Measurements from ENCODE around the gene PACS2.

Gene PACS2

DNA sequence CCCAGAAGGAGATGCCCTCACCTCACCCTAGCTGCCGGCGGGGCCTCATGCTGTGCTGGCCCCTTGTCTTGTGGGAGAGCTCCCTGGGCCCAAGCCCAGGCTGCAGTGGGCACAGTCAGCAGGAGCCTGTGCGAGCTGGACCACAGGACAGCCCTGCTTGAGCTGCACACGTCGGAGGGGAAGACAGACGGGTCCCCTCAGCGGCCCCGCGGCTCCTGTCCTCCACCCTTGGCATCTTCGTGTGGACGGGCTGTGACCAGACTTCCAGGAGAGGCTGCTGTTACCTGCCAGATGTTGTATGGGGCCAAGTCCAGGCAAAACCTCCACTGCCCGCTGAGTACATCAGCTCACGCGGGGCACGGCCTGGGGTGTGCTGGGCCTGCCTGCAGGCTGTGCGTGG, 74.4 kb downstream of the PACS2 start:
- no peak for DNase-seq

DNA sequence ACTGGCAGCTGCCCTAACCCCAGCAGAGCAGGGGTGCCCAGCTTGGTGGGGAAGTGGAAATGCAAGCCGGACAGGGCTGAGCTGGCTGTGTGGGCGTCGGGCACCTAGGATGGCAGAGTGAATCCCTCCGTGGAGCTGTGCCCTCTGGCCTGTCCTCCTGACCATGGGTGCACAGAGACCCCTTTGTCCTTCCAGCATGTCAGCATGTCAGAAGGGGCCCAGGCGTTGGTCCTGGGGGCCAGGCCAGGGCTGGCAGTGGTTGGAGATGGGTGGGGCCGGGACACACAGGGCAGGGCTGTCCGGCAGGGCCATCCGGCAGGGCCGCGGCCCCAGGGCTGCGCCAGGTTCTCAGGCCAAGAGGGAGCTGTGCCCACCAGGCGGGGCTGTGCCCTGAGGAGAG, 75.0 kb downstream of the PACS2 start:
- DNase-seq = no peak

DNA sequence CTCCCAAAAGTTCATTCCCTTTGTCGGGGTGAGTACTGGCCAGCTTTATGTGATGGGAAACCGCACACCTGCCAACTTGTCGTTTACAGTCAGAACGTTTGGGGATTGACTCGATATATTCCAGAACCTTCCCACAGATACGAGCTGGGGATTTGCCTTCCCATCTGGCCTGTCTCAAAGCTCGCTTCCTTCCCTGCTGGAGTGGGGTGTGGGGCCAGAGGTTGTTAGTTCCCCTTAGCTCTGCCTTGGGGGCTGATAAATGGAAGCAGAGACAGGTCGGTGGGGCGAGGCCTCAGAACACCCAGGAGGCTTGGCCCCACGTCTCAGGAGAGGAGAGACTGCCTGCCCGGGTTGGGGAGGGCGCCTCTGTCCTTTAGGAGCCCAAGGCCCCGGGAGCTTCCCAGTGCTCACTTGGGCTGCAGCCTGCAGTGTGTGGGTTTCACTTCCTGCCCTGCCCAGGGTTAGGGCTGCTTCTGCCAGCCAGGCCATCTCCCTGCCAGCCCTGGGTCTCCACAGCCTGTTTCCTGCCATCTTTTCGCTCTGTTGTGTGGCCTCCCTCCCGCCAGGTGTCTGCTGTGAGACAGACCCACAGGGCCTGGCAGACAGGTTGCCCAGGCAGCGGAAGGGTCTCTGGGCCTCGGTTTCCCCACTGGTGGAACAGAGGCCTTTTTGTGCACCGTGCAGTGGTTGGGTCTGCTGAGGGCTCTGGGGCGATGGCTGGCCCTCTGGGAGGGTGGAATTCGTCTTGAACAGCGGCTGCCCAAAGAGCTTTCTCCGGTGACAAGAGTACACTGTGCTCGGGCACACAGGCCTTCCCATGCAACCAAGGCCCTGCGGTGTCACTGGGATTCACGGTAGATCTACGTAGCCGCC, 75.7 kb downstream of the PACS2 start:
- peak in 1 of 2 donors; percentile 26 for DNase-seq

DNA sequence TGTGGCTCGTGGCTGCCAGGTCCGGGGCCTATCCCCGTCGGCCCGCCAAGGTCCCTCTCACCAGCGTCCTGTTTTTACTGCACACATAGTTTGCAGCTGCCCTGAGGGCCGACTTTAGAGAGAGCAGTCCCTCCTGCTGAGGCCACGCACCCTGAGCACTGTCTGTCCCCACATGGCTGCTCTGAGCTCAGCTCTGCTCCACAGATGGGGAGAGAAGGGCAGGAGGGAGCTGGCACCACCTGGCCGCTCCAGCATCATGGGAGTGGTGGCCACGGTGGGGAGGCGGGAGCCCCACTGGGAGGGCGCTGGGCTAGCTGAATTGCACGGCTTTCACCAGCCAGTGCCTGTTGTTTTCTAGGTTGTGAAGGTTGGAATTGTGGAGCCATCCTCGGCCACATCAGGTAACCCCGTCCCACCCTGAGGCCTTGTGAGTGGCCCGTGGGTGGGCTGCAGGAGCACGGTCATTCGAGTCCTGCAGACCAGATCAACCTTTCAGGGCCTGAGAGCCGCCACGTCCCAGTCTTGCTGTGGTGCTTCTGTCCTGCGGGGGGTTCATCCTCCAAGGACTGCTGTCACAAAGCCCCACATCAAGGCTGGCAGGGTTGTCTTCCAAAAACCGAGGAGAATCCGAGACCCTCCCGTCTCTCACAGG, 76.4 kb downstream of the PACS2 start:
- DNase-seq = no peak

DNA sequence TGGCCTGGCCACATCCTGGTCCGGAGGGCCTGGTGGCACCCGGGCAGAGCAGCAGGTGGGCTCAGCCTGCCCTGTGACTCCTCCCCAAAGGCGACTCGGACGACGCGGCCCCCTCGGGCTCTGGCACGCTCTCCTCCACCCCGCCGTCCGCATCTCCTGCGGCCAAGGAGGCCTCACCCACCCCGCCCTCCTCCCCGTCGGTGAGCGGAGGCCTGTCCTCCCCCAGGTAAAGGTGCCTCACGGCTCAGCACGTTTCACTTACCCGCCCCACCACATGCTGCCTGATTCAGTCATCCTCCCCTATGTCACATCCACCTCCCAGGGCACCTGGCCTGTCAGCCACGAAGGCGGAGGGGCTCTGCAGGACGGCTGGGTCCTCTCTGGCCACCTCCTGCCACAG, 77.0 kb downstream of the PACS2 start:
- no peak for DNase-seq

DNA sequence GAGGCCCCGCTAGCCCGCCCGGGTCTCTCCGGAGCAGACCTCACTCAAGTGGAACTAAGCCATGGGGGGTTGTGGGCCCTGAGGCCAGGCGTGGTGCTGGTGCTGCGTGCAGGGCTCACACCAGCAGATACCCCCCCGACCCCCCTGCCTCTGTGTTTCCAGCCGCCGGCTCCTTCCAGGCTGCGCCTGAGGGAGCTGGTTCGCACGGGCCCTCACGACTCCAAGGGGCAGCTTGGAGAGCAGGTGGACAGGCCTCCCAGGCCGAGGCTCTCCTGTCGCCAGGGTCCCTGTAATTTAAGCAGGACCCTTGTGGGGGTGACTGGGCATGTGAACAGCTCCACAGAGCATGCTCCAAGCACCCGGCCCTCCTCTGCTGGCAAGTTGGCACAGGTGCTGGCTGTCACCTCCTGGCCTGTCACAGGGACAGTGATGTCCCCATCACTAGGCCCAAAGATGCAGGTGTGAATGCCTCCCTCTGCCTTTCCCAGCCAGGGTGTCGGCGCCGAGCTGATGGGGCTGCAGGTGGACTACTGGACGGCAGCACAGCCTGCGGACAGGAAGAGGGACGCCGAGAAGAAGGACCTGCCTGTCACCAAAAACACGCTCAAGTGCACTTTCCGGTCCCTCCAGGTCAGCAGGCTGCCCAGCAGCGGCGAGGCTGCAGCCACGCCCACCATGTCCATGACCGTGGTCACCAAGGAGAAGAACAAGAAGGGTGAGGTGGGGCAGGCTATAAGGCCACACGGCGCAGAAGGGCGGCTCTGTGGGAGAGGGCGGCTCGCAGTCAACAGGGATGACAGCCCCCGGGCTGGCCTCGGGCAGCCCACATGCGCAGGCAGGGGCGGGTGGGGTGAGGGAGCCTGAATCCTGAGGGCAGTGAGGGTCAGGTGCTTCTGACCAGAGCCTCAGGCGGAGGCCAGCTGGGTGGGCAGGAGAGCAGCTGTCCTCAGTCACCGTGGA, 77.9 kb downstream of the PACS2 start:
- DNase-seq = no peak

DNA sequence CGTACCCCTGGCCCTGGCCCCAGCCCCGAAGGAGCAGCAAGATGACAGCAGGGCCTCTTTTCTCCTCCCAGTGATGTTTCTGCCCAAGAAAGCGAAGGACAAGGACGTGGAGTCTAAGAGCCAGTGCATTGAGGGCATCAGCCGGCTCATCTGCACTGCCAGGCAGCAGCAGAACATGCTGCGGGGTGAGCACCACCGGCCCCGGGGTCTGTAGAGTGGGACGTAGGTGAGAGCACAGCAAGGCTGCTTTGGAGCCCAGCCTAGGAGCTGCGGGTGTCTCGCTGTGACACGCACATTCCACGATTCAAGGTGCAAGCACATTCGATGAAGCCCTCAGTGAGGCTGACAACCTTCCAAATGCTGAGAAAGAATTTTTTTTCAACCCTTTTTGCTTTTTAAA, 78.6 kb downstream of the PACS2 start:
- DNase-seq = no peak

DNA sequence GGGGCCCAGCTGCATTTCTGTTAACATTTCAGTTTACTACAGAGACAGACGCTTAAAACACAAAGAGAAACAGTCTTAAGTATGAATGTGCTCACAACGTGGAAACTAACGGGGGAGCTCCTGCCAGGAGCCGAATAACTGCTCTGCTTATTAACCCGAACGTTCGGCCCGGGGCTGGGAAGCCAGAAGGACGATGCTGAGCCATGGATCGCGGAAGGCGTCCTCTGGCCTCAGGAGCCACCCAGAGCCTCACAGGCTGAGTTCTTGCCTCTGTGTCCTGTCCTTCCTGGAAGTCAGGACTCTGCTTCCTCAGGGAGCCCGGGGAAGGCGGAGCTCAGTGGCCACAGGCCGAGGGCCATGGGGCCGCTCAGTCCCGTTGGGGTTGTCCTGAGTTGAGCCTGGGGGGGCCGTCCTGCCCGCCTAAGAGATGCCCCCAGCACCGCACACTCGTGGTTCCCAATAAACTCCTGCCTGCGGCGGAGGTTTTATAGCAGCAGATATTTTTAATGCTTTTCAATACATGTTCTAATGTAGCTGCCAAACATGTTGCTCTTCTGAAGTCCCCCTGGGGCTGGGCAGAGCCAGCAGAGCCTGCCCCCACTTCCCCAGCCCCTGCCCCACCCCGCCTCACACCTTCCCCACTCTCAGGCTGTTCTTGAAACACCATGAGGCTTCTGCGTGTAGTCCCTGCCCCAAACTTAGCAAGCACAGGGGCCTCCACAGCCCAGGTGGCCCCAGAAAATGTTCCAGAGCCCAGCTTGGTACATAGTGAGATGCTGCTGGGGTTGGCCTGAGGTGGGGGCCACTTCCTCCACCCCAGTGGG, 80.4 kb downstream of the PACS2 start:
- DNase-seq = no peak

DNA sequence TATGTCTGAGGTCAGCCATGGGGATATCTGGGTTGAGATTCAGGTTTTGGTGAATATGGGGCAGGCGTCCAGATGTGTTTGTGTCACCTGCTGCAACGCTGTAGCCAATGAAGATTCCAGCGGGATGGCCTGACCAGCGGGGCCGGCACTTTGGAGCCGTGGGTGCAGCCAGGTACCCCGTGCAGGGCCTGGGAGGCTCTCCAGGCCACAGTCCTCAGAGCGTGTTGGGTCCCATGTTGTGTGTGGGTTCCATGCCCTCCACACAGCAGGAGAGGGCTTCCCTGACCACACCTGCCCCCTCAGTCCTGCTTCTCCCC, 80.9 kb downstream of the PACS2 start:
- DNase-seq = no peak

DNA sequence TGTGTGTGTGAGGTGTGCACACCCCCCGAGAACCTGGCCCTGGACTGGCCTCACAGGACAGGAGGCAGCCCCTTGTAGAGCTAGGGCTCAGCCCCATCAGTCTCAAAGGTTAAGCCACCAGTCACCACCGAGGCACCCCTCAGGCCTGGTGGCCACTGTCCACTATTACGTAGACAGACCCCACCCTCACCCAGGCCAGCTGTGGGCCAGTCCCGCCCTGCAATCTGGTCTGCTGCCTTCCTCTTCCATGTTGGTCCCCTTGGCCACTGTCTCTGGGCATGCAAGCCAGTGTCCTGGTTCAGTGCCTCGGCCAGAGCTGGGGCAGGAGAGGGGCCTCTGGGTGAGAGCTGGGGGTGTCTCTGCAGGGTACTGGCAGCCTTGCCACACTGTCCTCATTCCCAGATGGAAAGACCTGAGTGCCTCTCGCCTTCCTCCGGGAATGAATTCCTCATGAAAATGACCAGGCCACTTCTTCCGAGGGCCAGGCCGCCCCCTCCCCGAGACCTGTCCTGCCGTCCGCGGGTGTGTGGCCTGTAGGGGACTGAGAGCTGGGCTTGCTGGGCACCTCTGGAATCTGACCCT, 82.9 kb downstream of the PACS2 start:
- DNase-seq = no peak

DNA sequence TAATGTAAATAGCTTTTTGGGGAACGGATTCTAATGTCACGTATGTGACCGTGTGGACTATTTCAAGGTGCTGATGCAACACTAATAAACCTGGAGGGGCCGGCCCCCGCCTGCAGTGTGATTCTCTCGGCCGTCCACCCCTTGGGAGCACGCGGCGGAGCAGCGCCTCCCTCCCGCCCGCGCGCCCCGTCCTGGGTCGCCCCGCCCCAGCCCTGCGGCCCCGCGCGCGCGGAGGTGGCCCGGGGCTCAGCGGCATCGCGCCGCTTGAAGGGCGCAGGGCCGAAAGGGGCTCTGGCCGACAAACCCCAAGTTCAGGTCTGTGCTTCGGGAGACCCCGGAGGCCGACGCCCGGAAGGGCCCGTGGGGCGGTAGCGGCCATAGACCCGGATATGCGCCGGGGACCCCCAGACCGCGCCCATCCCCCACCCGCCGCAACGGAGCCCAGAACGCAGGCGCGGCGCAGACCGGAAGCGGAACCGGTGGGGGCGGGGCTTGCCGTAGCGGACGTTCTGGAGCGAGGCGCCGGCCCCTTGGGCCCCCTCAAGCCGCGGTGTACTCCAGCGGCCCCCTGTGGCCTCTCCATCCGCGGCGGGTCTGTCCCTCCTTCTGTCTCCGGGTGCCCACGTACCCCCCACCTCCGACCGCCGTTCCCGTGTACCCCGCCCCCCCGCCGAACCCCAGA, 83.6 kb downstream of the PACS2 start, which contains the start of gene TEX22:
TEX22 (plus strand) TSS at position 495 of the 682 bp plus-strand sequence. CDS start 803 bp downstream, outside the sequence.
- DNase-seq = peak; percentile 87 to 88

DNA sequence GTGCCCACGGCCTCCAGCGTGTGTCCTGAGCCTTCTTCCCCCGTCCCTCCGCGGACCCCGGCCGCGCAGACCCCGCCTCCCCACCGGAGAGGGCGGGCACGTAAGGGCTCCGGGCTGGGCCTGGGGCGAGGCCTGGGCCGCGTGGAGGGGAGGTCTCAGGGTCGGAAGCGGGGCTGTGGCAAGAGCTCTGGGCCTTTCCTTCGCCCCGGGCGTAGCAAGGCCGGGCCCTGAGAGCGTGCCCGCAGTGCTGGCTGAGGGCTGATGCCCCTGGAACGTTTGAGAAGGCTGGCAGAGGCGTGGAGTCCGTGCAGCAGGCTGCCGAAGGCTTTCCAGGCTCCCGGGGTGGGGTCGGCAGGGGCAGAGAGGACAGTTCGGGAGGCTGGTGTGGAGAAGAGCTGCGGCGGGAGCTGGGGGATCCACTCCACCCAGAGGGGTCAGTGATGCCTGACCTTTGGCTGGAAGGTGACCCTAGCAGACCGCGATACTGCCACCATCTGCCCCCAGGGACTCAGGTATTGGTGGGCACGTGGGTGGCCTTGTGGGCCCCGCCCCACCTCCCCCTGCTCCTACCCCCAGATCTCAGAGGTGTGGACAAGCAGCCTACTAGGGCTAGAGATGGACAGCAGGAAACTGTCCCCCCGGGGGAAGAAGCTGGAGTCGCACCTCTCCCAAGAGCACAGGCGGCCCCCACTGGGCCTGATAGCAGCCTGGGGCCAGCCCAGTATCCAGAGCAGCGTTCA, 84.3 kb downstream of the PACS2 start:
- no peak for DNase-seq

DNA sequence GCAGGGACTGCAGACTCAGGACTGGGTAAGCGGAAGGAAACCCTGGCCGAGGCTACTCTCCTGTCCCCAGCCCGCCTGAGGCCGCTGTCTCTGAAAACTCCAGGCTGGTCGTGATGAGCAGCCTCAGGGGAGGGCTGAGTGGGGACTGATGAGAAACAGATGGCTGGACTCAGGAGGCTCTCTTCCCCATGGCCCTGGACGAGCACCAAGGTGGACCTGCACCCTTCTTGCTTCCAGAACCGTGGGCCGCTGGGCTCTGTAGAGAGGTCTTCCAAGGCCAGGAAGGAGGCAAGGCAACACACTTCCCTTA, 84.9 kb downstream of the PACS2 start:
- DNase-seq = no peak

DNA sequence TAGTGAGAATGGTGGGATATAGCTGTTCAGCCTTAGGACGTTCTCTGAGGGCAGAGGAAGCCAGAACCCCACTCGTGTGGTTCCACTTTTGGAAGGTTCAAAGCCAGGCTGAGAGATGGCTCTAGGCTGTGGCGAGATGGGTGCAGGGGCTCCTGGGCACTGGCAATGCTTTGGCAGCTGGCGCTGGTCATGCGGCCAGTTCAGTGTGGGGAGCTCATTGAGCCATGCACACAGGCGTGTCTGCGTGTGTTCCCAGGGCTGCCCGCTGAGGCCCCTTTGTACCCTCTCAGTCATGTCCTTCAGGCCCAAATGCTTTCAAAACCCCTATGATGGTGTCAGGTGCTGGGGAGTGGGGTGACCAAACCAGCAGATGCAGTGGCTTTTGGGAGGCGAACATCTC, 85.5 kb downstream of the PACS2 start:
- no peak for DNase-seq

DNA sequence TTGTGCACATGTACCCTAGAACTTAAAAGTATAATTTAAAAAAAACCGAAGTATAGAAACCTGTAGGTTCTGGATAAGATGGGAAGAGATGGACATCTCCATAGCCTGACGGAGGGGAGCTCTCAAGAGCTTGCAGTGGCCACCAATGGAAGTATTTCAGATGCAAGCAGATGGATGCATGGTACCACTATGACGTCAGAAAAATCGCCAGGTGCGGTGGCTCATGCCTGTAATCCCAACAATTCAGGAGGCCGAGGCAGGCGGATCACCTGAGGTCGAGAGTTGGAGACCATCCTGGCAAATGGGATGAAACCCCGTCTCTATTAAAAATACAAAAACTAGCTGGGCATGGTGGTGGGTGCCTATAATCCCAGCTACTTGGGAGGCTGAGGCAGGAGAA, 87.2 kb downstream of the PACS2 start:
- no peak for DNase-seq

DNA sequence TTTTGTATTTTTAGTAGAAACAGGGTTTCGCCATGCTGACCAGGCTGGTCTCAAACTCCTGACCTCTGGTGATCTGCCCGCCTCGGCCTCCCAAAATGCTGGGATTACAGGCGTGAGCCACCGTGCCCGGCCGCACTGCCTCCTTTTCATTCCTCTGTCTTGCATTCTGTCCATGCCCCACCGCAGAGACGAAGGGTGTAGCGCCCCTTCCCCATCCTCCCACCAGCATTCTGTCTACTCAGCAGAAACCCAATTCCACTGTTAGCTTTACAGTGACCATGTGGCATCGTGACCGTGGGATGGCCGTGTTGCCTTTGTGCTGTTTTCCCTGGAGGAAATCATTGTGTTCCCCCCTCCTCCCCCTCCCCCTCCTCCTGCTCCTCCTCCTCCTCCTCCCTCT, 94.0 kb downstream of the PACS2 start:
- no peak for DNase-seq

DNA sequence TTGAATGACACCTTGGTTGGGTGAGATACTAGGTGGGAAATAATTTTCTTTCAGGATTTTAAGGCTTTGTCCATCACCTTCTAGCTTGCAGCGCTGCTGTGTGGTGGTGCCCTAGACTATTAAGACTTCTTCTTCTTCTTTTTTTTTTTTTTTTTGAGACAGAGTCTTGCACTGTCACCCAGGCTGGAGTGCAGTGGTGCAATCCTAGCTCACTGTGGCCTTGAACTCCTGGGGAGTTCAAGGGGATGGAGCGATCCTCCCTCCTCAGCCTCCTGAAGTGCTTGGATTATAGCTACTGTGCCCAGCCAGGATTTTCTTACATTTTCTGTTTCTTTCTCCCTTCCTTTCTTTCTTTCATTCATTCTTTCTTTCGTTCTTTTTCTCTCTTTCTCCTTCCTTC, 94.8 kb downstream of the PACS2 start:
- DNase-seq = no peak

DNA sequence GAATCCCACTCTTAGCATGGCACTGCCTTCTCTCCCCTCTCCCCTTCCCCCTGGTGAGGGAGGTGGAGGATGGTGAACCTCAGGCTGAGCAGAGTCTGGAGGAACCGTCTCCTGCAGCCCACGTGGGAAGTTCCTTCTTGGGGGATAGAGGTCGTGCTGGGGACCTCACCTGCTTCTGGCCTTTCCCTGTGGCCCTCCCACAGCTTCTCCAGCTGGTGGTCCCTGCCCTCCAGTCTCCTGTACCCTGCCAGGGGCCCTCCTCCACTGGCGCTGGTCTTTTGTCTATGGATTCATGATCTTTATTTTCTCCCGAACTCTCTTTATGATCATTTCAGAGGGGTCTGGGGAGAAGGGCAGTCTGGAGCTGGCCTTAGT, 96.1 kb downstream of the PACS2 start:
- DNase-seq = no peak

DNA sequence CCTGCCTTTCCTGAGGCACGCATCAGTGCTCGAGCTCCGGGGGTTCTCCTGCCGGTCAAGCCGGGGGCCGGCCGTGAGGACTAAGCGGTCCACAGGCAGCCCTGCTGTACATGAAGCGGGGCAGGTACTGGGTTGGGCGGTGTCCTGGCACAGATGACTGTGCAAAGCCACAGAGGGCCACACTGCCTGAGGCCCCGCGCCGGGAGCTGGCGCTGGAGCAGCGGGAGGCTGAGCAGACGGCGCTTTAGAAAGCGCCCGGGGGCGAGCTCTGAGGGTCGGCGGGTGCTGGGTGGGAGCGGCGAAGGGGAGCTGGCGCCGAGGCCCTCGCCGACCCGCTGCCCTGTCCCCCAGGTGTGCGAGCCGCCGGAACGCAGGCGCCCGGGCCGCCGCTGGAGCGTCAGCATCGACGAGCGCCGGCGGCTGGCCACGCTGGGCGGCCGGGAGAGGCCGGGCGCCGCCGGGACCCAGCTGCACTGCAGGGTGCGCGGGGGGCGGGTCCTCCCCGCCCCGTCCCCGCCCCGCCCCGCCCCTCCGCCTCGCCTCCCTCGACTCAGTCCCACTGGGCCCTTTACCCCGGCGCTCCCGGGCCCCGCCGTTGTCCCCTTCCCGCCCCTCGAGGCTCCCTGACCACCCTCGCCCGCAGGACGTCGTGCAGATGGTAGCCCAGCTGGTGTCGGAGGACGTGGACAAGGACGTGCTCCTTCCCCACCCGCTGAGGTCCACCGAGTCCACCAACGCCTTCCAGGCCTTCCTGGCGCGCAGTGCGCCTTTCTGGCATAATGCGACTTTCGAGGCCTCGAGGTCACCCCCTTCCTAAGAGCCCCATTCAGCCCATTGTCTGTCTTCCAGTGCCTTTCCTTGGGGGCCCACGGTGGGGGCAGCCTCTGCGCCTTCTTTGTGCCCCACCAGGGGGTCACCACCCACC, 96.7 kb downstream of the PACS2 start:
- peak; percentile 22 to 23 for DNase-seq

Measured in CD4-positive, alpha-beta T cell treated with Interleukin-1 beta for 1 hour (primary cell).